NCI-H146 treated with DMSO at 0.1 percent for 48 hours (cell line): ENCODE results near the gene C1orf141.
"Not testable (repeated sequence)": the region's sequence is repeated elsewhere in the genome, so short reads cannot be mapped to it uniquely, and the experiment has no call there.

Experiments used
- DNase-seq: peaks from one replicate; lab custom pipeline; 2025; ENCODE audit not compliant: unreplicated experiment; lab: John Stamatoyannopoulos, UW

C1orf141 gene

DNA sequence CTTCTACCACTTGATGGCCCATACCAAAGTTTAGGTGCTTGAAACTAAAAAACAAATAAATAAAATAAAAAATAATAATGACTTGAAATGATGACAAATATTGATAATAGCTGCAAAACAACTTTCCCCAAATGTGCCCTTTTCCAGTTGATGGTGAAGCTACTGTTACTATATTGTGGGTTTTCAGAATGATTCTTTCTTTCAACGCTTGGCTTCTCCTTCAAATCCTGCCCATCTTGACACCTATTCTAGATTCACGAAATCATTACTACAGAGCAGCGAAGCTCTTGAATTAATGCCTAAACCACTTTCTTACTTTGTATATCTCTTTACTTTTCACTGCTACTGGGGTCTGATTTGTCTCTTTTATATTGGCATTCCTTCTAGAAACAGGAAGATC is 9.2 kb upstream of the C1orf141 start:
- DNase-seq: no peak

DNA sequence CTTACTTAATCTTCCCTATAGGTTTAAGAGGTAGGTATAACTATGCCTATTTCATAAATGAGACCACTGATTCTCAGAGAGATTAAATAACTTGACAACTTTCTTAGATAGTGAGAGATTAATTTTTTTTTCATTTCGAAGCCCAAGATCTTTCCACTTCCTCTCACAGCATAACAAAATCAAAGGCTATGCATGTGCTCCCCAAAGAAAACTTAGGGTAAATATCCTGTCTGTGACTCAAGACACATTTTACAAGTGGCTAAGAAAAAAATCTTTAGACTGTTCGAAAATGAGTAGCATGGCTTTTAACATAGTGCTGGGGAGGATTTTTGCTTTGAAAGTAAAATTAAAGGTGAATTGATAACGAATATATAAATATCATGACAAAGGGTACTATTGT is 8.2 kb upstream of the C1orf141 start:
- no peak for DNase-seq

DNA sequence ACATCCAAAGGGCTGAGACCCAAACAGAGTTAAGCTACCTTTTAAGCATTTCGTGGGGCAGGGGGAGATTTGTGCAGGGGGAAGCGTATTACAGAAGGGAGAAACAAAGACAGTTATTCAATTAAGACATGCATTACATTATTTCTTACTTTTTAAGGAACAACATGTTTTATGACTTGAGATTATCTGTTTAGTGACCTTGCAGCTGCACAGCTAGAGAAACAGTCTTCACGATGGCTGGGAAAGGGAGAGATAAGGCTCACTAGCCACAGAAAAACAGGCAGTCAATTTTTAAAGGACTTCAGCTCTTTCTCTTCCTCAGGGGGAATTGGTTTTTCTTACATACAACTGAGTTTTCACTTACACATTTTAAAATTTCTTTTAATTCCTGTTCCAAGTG is 7.1 kb upstream of the C1orf141 start:
- DNase-seq: not testable (repeated sequence)

DNA sequence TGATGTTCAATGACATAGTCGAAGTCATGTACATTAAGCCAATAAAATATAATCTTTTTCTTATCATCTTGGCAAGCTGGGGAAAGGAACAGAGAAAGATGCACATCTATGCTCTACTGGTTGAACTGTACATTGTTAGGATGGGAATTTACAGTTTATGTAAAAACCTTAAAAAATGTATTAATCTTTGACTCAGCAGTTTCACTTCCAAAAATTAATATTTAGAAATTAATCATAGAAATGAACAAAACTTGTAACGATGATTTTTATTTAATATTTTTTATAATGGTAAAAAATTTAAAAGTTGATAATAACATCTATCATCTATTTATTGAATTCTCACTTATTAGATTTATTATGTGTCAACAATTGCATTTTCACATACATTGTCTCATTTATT is 5.7 kb upstream of the C1orf141 start:
- DNase-seq: no peak

DNA sequence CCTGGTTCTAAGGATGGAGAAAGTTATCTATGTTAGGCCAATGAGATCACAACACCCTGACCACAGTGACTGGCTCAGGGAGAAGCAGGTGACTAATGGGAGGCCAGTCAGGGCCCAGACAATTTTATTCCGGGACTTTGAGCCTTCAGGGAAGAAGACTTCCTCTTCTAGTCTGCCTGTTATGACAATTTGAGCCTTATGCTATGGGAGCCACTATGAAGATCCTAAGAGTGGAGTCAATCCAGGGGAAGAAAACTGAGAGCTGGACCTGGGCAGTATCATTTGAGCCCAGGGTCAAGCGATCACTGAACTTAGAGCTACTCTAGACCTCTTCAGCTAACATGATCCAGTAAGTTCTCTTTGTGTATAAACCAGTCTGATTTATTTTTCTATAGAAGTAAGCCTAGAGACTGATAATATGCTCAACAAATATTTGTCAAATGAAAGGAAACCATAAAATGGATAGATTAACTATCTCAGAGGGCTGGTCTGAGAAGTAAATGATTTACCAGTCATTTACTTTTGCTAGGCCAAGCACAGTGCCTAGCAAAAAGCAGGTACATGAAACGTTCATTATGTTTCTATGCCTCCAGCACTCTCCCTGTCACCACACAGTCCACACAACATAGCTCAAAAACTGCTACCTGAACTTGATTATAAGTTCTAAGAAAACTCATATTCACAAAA is 4.2 kb upstream of the C1orf141 start:
- DNase-seq: no peak

DNA sequence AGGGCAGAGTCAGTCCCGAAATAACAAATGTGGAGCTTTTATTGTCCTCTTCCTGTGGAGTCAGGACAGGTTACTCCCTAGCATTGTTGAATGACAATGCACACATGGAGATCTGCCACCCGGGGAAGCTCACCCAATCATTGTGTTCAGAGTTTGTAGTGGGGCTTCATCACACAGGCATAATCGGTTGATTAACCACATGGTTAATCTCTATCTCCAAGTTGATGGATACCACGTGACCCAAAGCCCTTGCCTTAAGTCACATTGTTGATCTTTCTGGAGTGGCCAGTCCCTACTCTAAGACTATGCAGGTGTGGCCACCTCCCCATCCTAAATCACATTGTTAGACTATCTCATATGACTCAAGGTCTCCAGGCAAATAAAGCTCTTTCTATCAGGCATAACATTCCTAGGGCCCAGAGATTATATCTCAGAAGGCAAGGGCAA is 2.6 kb upstream of the C1orf141 start:
- no peak for DNase-seq

DNA sequence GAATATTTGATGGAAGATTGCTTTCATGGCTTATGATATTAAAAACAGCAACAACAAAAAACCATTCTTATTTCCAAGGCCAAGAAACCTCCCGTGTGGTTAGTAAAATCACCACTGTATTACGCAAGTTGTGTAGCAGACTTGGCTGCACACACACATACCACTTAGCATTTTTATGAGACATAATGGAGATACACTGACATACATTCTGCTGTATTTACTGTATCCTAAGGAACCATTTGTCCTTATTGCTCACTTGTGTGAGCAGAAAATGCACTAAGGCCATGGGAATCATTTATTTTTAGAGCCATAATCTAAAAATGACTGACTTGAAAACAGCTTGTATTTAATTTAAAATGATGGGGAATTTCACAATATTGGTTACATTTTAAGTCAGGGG is 584 bp upstream of the C1orf141 start:
- no peak for DNase-seq

DNA sequence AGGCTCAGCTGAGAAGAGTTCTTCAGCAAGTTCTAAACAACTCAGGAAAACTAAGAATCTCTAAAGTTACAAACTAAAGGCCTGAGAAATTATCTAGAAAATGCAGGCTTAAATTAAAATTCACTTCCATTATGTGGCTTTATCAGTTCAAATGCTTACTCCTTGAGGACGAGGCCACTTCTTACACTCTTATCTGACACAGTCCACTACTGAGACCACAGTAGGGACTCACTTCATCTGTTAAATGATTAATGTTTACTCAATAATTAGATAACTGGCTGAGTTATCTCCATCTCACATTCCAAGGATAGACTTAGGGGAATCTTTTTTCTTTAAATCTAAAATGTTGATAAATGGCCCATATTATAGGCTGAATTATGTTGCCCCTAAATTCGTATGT is 1.6 kb downstream of the C1orf141 start:
- no peak for DNase-seq

DNA sequence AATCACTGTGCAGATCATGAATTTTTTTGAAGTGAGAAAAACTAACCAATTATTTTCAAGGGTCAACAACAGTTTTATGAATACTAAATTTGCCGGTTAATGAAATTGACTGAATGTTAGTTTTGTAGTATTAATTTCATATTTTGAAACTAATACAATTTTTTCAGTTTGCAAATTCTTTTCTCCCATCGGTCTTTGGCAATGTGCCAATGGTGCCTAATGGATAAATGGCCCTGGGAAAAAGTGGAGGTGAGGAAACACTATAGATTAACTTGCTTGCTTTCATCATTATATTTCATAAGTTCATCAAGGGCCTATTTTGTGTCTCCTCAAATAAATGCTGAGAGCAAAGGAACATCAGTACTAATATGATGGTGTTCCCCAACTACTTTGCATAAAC is 4.1 kb downstream of the C1orf141 start:
- DNase-seq: no peak

DNA sequence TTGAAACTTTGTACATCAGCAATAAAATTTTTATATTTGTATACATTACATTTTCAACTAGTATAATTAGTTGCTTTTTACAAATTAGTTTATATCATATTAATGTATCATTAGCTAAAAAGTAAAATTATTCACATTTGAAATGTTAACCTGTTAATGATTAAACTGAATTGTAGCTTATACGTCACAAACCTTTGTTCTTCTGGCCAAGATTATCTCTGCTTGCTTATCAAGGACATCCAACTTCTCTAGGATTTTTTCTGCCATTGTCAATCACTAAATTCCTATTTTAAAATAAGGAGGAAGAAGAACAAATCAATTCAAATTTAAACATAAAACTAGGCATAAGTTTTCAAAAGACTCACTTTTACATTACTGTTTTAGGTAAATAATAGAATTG is 7.8 kb downstream of the C1orf141 start:
- DNase-seq: no peak

DNA sequence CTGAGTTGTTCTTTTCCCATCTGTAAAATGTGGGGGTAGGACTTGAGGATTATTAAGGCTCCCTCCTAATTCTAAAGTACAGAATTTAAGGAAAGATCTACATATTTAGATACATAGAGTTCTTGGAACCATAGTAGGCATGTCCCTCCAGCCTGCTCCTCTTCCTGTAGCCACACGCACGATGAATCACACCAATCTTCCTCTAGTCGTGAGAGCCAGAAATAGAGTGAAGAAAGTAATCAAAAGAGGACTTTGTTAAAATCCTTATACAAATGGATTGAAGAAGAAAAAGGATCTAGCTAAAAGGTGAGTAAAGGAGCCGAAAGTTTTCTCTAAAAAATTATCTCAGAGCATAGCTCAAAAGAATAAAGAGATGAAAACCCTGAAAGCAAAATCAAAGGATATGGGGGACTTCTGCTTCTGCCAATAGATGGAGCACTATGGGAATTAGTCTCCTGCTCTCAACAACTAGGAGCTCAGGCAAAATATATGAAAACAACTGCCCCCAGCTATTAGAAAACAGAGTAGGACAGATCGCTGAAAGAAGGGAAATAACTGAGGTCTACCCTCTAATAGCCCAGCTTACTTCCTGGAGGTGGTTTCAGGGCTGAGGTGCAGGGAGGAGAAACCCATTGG is 8.5 kb downstream of the C1orf141 start:
- no peak for DNase-seq

DNA sequence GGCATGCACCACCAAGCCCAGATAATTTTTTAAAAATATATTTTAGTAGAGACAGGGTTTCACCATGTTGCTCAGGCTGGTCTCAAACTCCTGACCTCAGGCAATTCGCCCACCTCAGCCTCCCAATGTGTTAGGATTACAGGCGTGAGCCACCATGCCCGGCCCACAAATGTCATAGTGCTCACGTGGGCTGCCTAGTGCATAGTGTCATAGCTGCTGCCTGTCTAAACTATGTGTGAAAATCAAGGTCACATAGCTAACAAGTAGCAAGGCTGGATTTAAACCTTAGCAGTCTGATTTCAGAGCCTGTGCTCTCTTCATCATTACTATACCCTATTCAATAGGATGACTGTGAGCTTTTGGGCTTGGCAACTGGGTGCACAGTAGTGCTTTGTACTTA is 10.3 kb downstream of the C1orf141 start:
- no peak for DNase-seq

DNA sequence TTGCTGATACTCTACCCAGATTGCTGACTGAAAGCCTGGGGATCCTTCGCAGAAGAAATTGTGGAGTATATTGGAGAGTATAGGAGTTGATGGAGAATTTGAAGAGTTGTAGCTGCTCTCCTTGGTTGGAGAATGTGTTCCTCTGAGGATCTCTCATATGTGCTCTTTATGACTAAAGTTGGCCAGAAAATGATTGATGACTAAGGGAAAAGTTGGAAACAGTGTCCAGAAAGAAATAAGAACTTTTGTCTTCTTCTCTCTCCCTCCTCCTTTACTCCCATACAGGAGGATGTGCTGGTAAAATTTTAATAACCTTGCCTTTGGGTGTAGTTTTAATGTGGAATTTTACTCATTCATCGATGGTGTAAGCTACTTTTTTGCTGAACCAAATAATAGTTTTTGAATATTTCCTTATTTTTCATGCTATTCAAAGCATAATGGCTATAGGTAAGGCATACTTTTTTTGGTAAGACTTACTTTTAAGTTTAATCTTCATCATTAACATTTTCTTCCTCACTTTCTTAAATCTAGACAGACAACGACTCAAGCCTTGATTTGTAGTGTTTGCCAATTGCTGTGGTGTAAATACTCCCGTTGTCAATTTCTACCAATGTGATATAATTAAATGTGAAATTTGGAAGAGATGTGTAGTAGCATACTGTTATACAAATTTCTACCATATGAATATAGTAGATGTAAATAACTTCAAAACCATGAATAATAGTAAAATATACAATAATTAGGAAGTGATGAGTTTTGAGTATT is 13.7 kb downstream of the C1orf141 start:
- DNase-seq: no peak

DNA sequence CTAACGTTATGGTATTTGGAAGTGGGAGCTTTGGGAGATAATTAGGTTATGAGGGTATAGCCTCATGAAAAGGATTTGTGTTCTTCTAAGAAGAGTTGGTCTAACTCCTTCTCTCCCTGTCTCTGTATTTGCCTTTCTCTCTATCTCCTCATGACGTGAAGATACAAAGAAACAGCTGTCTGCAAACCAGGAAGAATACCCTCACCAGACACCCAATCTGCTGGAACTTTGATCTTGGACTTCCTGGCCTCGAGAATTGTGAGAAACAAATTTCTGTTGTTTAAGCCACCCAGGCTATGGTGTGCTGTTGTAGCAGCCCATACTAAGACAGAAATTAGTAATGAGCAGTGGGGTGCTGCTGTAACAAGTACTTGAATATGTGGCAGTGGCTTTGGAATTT is 16.1 kb downstream of the C1orf141 start:
- DNase-seq: no peak

DNA sequence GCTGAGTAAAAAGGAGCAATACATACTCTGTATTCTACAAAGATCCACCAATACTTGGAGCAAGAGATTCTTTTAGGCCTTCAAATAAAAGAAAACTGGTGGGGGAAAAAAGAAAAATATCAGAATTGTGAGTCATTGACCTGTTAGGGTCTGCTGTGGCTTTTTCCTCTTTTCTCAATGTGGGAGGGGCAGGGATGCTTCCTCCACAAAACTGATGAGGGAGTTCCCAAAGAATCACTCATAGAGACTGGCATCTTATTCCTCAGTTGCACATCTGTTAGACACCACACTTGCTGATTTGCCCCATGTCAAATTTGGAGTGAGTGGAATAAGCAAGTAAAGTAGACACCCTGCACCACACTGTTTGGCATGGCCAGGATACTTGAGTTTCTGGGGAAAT is 16.6 kb downstream of the C1orf141 start:
- DNase-seq: no peak

DNA sequence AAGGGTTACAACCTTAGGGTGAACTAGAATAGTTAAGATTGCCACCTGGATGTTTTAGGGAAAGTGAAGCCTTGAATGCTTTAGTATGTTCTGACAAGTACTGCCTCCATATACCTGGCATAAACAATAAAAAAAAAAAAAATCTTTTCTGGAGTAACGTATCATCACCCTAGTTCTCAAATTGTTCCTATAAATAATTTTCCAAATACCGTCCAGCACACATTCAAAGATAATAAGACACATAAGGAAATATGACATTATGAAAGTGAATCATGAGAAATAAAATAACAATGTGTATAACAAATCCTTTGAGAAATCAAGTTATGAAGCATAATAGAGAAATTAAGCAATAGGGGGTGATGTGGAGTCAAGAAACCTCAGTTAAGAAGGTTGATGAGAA is 20.6 kb downstream of the C1orf141 start:
- no peak for DNase-seq

DNA sequence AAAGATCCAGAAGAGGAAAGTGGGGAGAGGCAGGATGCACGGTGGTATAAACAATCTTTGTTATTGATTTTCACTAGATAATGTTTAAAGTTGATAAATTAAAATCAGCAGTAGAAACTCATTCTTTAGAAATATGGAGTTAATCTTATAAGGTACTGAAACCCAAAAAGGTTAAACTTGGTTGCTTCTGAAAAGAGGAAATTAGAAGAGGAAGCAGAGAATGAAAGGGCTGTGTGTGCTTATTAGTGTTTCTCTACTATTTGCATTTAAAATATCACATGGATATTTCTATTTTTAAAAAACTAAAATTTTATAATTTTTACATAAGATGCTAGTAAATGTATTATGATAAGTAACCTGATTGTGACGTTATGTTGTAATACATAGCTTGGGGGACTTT is 24.4 kb downstream of the C1orf141 start:
- DNase-seq: no peak

DNA sequence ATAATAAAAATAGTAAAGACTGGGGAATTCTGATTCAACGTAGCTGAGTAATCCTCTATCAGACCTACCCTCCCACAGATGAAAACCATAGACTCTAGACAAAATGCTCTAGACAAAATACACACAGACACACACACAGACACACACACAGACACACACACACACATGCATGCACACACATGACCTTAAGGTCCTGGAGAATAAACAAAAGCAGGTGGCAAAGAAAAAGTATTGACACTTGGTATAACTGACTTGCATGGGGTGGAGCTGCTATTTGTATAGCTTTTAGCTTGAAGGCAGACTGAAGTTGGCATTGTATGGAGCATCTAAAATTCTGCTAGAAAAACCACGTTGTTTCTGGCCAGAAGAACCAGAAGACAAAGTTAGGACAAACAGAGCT is 29.3 kb downstream of the C1orf141 start:
- no peak for DNase-seq

DNA sequence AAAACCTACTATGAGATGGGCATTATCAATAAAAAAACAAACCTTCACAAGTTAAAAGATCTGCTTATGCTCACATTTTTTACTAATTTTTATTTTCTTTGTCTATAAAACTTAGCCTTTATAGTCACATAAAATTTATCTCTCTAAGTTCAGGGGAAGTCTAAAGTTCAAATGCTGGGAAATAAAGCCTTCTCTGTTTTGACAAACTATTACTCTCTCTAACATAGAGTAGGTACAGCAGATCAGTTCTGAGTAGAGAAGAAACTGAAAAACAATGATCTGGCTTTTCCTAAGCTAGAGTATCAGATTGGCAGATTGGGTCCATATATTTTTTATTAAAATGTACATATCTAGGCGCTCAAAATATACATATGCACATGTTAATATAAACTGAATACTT is 31.2 kb downstream of the C1orf141 start:
- DNase-seq: no peak

DNA sequence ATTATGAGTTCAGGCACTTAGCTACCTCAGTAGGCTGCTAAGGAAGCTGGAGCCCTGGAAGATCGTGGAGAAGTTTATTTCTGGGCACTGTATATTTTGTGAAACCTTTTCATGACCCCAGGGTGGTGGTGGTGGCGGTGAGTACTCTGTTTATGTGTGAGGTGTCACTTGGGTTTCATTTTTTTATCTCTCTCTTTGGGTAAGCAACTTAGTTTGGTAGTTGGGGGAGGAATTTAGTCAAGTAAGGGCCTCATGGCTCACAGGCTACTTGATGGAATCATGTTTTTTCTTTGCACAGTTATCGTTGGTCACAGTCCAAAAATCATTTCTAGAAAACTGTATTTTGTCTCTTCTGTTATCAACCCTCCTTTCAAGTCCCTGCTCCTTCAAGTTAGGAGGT is 33.9 kb downstream of the C1orf141 start:
- no peak for DNase-seq

DNA sequence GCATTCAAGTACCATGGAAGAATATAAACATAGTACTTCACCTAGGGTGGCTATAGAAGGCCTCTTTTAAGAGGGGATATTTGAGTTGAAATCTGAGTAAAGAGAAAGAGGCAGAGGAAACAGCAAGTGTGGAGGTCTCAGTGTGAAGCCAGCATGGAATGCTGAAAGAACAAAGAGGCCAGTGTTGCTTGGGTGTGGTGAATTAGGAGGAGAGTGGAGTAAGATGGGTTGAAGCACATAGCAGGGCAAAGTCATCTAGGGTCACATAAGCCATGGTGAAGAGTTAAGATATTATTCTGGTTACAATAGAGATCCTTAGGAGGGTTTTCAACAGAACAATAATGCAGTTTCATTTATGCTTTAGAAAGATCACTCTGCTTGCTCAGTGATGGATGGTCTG is 37.5 kb downstream of the C1orf141 start:
- no peak for DNase-seq

DNA sequence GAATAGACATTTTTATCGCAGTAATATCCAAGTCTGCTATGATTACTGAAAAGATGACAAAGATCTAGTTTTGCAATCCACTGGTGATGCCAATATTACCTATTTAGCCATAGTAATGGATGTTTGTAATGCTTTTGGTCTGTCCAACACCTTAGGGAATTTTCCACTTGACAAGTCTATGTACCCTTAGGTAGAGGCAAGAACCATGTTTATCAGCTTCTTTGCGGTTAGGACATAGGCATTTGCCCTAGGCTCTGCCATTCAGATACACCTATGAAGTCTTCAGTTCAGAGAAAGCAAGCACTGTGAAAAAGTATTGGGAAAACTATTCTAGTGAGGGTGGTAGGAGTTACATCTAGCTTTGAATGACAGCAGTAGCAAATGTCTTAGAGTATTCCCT is 40.6 kb downstream of the C1orf141 start:
- DNase-seq: no peak
